Measurements from ENCODE around the gene NTN3. TPM values are rescaled to one million over a fixed set of nuclear protein-coding genes. Genes with fewer than 3 reads are reported as not detected.

NTN3 gene
- total and polyA plus RNA-seq, 2 of the 8 experiments (the other 6 are each of a cell fraction or from before 2014, with no cell fraction given), result 0.30 to 0.34 TPM

GRCh38 chr16:2492292-2492691 lies 21.2 kb downstream of the NTN3 start (continued):
- TF ChIP-seq CHD7 (IDR thresholded peaks at IDR 0.05; ENCODE audit: insufficient replicate concordance, low read length) (no peak), JUND (IDR thresholded peaks at IDR 0.05; ENCODE audit: low read length) (no peak), YY1 (IDR thresholded peaks at IDR 0.05; ENCODE audit: low read depth, low read length) (no peak), TEAD4 (IDR thresholded peaks at IDR 0.05; ENCODE audit: low read depth, low read length) (no peak), RXRA (IDR thresholded peaks at IDR 0.05; ENCODE audit: insufficient read depth, low read depth, low read length) (no peak), PHF8 (conservative IDR thresholded peaks at IDR 0.05; ENCODE audit: low read depth, low read length) (no peak), SP1 (IDR thresholded peaks at IDR 0.05; ENCODE audit: low read depth, low read length) (no peak)
